HepG2 (cell line): ENCODE results near the gene C1QTNF9. TPM values are rescaled to one million over a fixed set of nuclear protein-coding genes. Genes with fewer than 3 reads are reported as not detected.

Experiments used
- ASH2L ChIP-seq: fragments of 300-600, 200-600 bp; sonication (generic); IDR thresholded peaks from 2 replicates; pipeline ENCODE4 v1.7.0; 2017; ENCODE audit warnings: low read depth, mild to moderate bottlenecking, moderate library complexity, mixed read lengths, low read length; ENCODE audit not compliant: insufficient read length
- HNRNPLL ChIP-seq: fragments of 200-400 bp; formaldehyde crosslinking; IDR thresholded peaks from 2 replicates; pipeline ENCODE4 v1.6.1; 2017; ENCODE audit warnings: mild to moderate bottlenecking, low read depth, low read length; ENCODE audit not compliant: poor library complexity, severe bottlenecking
- MAX ChIP-seq: IDR thresholded peaks from 2 replicates; pipeline ENCODE4 v1.6.1; 2012; ENCODE audit warnings: inconsistent platforms
- PTBP1 ChIP-seq: fragments of 200-400 bp; formaldehyde crosslinking; IDR thresholded peaks from 2 replicates; pipeline ENCODE4 v1.6.1; 2018; ENCODE audit warnings: low read length, low read depth; ENCODE audit not compliant: poor library complexity, severe bottlenecking
- SALL1 ChIP-seq: sonication (generic); formaldehyde crosslinking; IDR thresholded peaks from 2 replicates; pipeline ENCODE4 v1.8.0; 2022; ENCODE audit warnings: mild to moderate bottlenecking, missing genetic modification reagents
- TGIF2 ChIP-seq: IDR thresholded peaks from 2 replicates; pipeline ENCODE4 v1.6.1; 2016; ENCODE audit warnings: control low read depth, missing compliant biosample characterization
- ZBTB20 ChIP-seq: sonication (generic); formaldehyde crosslinking; IDR thresholded peaks from 2 replicates; pipeline ENCODE4 v1.8.1; 2023; ENCODE audit warnings: missing genetic modification reagents, low read depth, mild to moderate bottlenecking, borderline replicate concordance
- ZC3H4 ChIP-seq: sonication (generic); formaldehyde crosslinking; IDR thresholded peaks from 2 replicates; pipeline ENCODE4 v1.4.0; 2020; ENCODE audit warnings: missing genetic modification reagents, borderline replicate concordance
- ZNF232 ChIP-seq: sonication (generic); formaldehyde crosslinking; IDR thresholded peaks from 2 replicates; pipeline ENCODE4 v1.4.0; 2020; ENCODE audit warnings: missing genetic modification reagents, borderline replicate concordance
- ZNF234 ChIP-seq: sonication (generic); formaldehyde crosslinking; conservative IDR thresholded peaks from 2 replicates; pipeline ENCODE4 v1.5.1; 2020; ENCODE audit warnings: mild to moderate bottlenecking, missing genetic modification reagents
- ZNF687 ChIP-seq: sonication (generic); formaldehyde crosslinking; IDR thresholded peaks from 2 replicates; pipeline ENCODE4 v1.5.1; 2020; ENCODE audit warnings: mild to moderate bottlenecking, missing genetic modification reagents, moderate library complexity
- ZNF7 ChIP-seq: IDR thresholded peaks from 2 replicates; pipeline ENCODE4 v1.6.1; 2016; ENCODE audit warnings: missing biosample characterization, missing genetic modification reagents
- ZNF740 ChIP-seq: sonication (generic); formaldehyde crosslinking; IDR thresholded peaks from 2 replicates; pipeline ENCODE4 v1.4.0; 2020; ENCODE audit warnings: missing genetic modification reagents
- ZNF781 ChIP-seq: sonication (generic); formaldehyde crosslinking; IDR thresholded peaks from 2 replicates; pipeline ENCODE4 v1.5.1; 2020; ENCODE audit warnings: borderline replicate concordance, mild to moderate bottlenecking, missing genetic modification reagents; ENCODE audit errors: not compliant biosample characterization
- ZSCAN30 ChIP-seq: sonication (generic); formaldehyde crosslinking; IDR thresholded peaks from 2 replicates; pipeline ENCODE4 v1.5.0; 2020; ENCODE audit warnings: mild to moderate bottlenecking, missing genetic modification reagents
- ZSCAN31 ChIP-seq: sonication (generic); formaldehyde crosslinking; IDR thresholded peaks from 2 replicates; pipeline ENCODE4 v1.5.0; 2020; ENCODE audit warnings: low read depth, mild to moderate bottlenecking, missing genetic modification reagents
- polyA plus RNA-seq, 8 experiments: library from polyadenylated mRNA; depleted of rRNA in 3 of 8; stranded (reverse) in 7 of 8; unstranded in 1 of 8; fragments of >200 nt; fragmentation: Illumina TruSeq in 4 of 8; extraction: Trizol in 4 of 8; gene quantifications; 2 replicates each; pipeline versions ENCODE4 v1.2.1 to v1.2.3, GENCODE V29; 2011 to 2016; ENCODE audit warnings: low read depth in 4 of 8, missing spikeins in 1 of 8, mixed read lengths in 1 of 8; ENCODE audit not compliant: insufficient read depth in 1 of 8
- total RNA-seq, 5 experiments: library from RNA; depleted of rRNA; stranded (reverse); fragments of >200 nt; fragmentation: Illumina TruSeq; extraction: Trizol; gene quantifications; 2 replicates each; pipeline ENCODE4 v1.2.3, GENCODE V29; 2016; ENCODE audit warnings: low read depth in 1 of 5
- TF ChIP-seq, protein P1 (sequence below): sonication (generic); formaldehyde crosslinking; IDR thresholded peaks from 2 replicates; pipeline ENCODE4 v1.4.0; 2020; ENCODE audit warnings: mild to moderate bottlenecking, missing genetic modification reagents
- TF ChIP-seq, protein P2 (sequence below): sonication (generic); formaldehyde crosslinking; IDR thresholded peaks from 2 replicates; pipeline ENCODE4 v1.5.0; 2020; ENCODE audit warnings: mild to moderate bottlenecking, missing genetic modification reagents, borderline replicate concordance
- TF ChIP-seq, protein P3 (sequence below): IDR thresholded peaks from 2 replicates; pipeline ENCODE4 v1.6.1; 2016; ENCODE audit warnings: low read depth, control low read depth

Gene C1QTNF9
- total and polyA plus RNA-seq, 2 of the 13 experiments (the other 11 are each of a cell fraction or from before 2014, with no cell fraction given) = not detected

DNA sequence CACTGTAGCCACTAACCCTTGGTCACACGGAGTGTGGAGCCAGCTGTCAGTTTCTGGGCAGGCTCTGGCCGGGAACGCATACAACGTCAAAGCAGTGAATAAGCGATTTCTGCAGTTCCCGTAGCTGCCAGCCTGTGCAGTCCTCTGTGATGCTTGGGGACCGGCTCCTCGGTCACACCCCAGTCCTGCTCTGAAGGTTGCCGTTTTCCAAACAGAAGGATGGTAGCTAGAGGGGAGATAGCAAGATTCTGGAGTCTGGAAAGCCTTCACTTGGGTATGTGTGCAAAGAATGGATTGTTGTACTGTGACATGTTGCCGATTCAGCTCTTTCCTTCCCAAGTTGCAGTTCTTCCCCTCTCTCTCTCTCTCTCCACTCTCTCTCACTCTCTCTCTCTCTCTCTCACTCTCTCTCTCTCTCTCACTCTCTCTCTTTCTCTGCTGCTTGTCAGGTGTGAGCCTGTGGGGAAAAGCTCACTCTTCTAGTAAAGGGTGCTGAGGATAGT, 38.7 kb upstream of the C1QTNF9 start (continued):
- no peak for TF ChIP-seq MAX
- TF ChIP-seq ZNF781 (CRISPR knock-in tag) = no peak
- peak; percentile 9 for TF ChIP-seq ASH2L
- TF ChIP-seq ZC3H4 = no peak
- peak; percentile 25; the same call in 1 of the 2 replicates for TF ChIP-seq SALL1 (CRISPR knock-in tag)
- 0 out of 2 replicates have a peak, but pooled peaks have one; percentile 57 for TF ChIP-seq ZSCAN30 (CRISPR knock-in tag)
- peak; percentile 50; the same call in 1 of the 2 replicates for TF ChIP-seq TGIF2 (CRISPR knock-in tag)
- TF ChIP-seq, protein P1, sequence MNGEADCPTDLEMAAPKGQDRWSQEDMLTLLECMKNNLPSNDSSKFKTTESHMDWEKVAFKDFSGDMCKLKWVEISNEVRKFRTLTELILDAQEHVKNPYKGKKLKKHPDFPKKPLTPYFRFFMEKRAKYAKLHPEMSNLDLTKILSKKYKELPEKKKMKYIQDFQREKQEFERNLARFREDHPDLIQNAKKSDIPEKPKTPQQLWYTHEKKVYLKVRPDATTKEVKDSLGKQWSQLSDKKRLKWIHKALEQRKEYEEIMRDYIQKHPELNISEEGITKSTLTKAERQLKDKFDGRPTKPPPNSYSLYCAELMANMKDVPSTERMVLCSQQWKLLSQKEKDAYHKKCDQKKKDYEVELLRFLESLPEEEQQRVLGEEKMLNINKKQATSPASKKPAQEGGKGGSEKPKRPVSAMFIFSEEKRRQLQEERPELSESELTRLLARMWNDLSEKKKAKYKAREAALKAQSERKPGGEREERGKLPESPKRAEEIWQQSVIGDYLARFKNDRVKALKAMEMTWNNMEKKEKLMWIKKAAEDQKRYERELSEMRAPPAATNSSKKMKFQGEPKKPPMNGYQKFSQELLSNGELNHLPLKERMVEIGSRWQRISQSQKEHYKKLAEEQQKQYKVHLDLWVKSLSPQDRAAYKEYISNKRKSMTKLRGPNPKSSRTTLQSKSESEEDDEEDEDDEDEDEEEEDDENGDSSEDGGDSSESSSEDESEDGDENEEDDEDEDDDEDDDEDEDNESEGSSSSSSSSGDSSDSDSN (CRISPR knock-in tag) = 0 out of 2 replicates have a peak, but pooled peaks have one; percentile 32
- TF ChIP-seq PTBP1 = no peak
- TF ChIP-seq, protein P2, sequence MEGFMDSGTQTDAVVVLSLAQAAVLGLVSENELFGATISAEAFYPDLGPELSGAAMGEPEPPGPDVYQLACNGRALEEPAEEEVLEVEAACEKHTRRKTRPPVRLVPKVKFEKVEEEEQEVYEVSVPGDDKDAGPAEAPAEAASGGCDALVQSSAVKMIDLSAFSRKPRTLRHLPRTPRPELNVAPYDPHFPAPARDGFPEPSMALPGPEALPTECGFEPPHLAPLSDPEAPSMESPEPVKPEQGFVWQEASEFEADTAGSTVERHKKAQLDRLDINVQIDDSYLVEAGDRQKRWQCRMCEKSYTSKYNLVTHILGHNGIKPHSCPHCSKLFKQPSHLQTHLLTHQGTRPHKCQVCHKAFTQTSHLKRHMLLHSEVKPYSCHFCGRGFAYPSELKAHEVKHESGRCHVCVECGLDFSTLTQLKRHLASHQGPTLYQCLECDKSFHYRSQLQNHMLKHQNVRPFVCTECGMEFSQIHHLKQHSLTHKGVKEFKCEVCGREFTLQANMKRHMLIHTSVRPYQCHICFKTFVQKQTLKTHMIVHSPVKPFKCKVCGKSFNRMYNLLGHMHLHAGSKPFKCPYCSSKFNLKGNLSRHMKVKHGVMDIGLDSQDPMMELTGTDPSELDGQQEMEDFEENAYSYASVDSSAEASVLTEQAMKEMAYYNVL (CRISPR knock-in tag) = peak; percentile 89; the same call in 1 of the 2 replicates
- TF ChIP-seq ZNF7 (CRISPR knock-in tag) = no peak
- TF ChIP-seq ZBTB20 = no peak
- no peak for TF ChIP-seq ZNF234 (CRISPR knock-in tag)
- TF ChIP-seq, protein P3, sequence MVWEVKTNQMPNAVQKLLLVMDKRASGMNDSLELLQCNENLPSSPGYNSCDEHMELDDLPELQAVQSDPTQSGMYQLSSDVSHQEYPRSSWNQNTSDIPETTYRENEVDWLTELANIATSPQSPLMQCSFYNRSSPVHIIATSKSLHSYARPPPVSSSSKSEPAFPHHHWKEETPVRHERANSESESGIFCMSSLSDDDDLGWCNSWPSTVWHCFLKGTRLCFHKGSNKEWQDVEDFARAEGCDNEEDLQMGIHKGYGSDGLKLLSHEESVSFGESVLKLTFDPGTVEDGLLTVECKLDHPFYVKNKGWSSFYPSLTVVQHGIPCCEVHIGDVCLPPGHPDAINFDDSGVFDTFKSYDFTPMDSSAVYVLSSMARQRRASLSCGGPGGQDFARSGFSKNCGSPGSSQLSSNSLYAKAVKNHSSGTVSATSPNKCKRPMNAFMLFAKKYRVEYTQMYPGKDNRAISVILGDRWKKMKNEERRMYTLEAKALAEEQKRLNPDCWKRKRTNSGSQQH (CRISPR knock-in tag) = no peak
- TF ChIP-seq HNRNPLL = peak; percentile 63
- TF ChIP-seq ZSCAN31 (CRISPR knock-in tag) = no peak
- TF ChIP-seq ZNF687 = peak; percentile 42
- TF ChIP-seq ZNF740 (CRISPR knock-in tag) = no peak
- no peak for TF ChIP-seq ZNF232 (CRISPR knock-in tag)
